A673 (cell line): ENCODE results near the gene ARTN. TPM values are rescaled to one million over a fixed set of nuclear protein-coding genes. Genes with fewer than 3 reads are reported as not detected.

ENCODE experiments used
- BruUV-seq: library from RNA; stranded (reverse); fragments of 400-500 nt; replicated peaks from 2 replicates; lab custom pipeline; 2021; lab: Mats Ljungman, UMichigan
- CTCF ChIA-PET: fragments of 300-600 bp; sonication (Branson Sonifier 250); formaldehyde crosslinking; loops from one replicate; lab custom pipeline; 2022; ENCODE audit warnings: antibody characterized with exemption; lab: Charles Lee
- POLR2A ChIA-PET: fragments of 300-600 bp; sonication (Branson Sonifier 250); formaldehyde crosslinking; loops from one replicate; lab custom pipeline; 2022; ENCODE audit warnings: antibody characterized with exemption; ENCODE audit not compliant: low non-redundant PET; lab: Charles Lee
- DNase-seq: peaks from one replicate; pipeline ENCODE4 v3.0.0-alpha.2; 2015; ENCODE audit warnings: low spot score
- H3K27ac ChIP-seq: fragments of 200-600 bp; sonication (generic); 2 replicates; pipeline ENCODE4 v1.5.1; 2016; ENCODE audit warnings: mixed run types, low read depth, mild to moderate bottlenecking, mixed read lengths, antibody characterized with exemption, low read length; ENCODE audit not compliant: poor library complexity, severe bottlenecking
- H3K27me3 ChIP-seq: fragments of 200-600 bp; sonication (generic); replicated peaks from 2 replicates; pipeline ENCODE4 v1.6.1; 2017; ENCODE audit warnings: mixed run types, low read depth, mild to moderate bottlenecking, mixed read lengths, antibody characterized with exemption, low read length; ENCODE audit not compliant: insufficient read depth, poor library complexity
- H3K36me3 ChIP-seq: fragments of 200-600 bp; sonication (generic); 2 replicates; pipeline ENCODE4 v1.6.1; 2016; ENCODE audit warnings: mixed run types, mild to moderate bottlenecking, mixed read lengths, antibody characterized with exemption, low read length; ENCODE audit not compliant: insufficient read depth, poor library complexity, severe bottlenecking
- H3K4me1 ChIP-seq: fragments of 200-600 bp; sonication (generic); 2 replicates; pipeline ENCODE4 v1.6.1; 2017; ENCODE audit warnings: mixed run types, mild to moderate bottlenecking, mixed read lengths, antibody characterized with exemption, low read length; ENCODE audit not compliant: insufficient read depth, poor library complexity, severe bottlenecking
- H3K4me3 ChIP-seq: fragments of 200-600 bp; sonication (generic); 2 replicates; pipeline ENCODE4 v1.5.1; 2016; ENCODE audit warnings: low read depth, mixed run types, mild to moderate bottlenecking, mixed read lengths, low read length; ENCODE audit not compliant: poor library complexity, severe bottlenecking
- H3K9me3 ChIP-seq: fragments of 200-600 bp; sonication (generic); 2 replicates; pipeline ENCODE4 v1.6.1; 2016; ENCODE audit warnings: mixed run types, low read depth, mild to moderate bottlenecking, mixed read lengths, antibody characterized with exemption, low read length; ENCODE audit not compliant: poor library complexity, severe bottlenecking
- EZH2 ChIP-seq: fragments of 200-600 bp; sonication (generic); IDR thresholded peaks from 2 replicates; pipeline ENCODE4 v1.6.1; 2017; ENCODE audit warnings: borderline replicate concordance, low read depth, mild to moderate bottlenecking, mixed read lengths, antibody characterized with exemption, low read length; ENCODE audit not compliant: poor library complexity, severe bottlenecking
- intact Hi-C: fragments of 100-400 bp; cut with micrococcal nuclease; formaldehyde crosslinking; loops from one replicate; pipeline ENCODE4 v1.10.0; 2022; ENCODE audit not compliant: unreplicated experiment
- total RNA-seq: library from RNA; stranded (reverse); gene quantifications from 2 replicates; pipeline ENCODE4 v1.2.3, GENCODE V29; 2021
- TF ChIP-seq, protein P1 (sequence below): fragments of 300-800, 200-600 bp; sonication (generic); conservative IDR thresholded peaks from 2 replicates; pipeline ENCODE4 v1.5.1; 2017; ENCODE audit warnings: low read depth, mild to moderate bottlenecking, antibody characterized with exemption, low read length, moderate library complexity, mixed read lengths

The ARTN gene
- total RNA-seq, 1 experiment from 2014 or later, result 28.1 TPM

- DNase-seq, result no peak
- H3K36me3 ChIP-seq, result peaks cover 6% of the 10 kb centered on the region
- no peak overlapping the region for H3K27ac ChIP-seq
- intact Hi-C loops, result no loop called here
- ChIA-PET CTCF (no interaction called here), POLR2A (no interaction called here)
- H3K4me1 ChIP-seq, result no peaks in the 10 kb centered on the region
- no TSS peak for BruUV-seq
- no peaks in the 10 kb centered on the region for H3K27me3 ChIP-seq
- H3K4me3 ChIP-seq, result no peak overlapping the region
- TF ChIP-seq EZH2, result no peak
- TF ChIP-seq, protein P1, sequence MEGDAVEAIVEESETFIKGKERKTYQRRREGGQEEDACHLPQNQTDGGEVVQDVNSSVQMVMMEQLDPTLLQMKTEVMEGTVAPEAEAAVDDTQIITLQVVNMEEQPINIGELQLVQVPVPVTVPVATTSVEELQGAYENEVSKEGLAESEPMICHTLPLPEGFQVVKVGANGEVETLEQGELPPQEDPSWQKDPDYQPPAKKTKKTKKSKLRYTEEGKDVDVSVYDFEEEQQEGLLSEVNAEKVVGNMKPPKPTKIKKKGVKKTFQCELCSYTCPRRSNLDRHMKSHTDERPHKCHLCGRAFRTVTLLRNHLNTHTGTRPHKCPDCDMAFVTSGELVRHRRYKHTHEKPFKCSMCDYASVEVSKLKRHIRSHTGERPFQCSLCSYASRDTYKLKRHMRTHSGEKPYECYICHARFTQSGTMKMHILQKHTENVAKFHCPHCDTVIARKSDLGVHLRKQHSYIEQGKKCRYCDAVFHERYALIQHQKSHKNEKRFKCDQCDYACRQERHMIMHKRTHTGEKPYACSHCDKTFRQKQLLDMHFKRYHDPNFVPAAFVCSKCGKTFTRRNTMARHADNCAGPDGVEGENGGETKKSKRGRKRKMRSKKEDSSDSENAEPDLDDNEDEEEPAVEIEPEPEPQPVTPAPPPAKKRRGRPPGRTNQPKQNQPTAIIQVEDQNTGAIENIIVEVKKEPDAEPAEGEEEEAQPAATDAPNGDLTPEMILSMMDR, result no peak
- H3K9me3 ChIP-seq, result no peaks in the 10 kb centered on the region
Observed at GRCh38 chr1:43954036-43954435, 20.4 kb downstream of the ARTN start.

DNA sequence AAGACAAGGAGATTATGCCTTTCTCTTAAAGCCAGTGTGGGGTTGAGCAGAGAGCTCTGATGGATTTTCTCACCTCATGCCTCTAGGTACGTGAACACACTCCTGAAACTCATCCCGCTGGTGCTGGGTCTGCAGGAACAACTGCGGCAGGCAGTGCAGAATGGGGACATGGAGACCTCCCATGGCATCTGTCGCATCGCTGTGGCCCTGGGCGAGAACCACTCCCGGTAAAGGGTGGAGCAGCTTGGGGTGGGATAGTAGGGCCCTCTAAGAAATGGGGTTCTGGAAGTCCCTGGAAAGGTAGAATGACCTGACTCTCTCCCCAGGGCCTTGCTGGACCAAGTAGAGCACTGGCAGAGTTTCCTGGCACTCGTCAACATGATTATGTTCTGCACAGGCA is 22.6 kb downstream of the ARTN start:
- no peaks in the 10 kb centered on the region for H3K4me1 ChIP-seq
- BruUV-seq, result no TSS peak
- no peak overlapping the region for H3K4me3 ChIP-seq
- no peak overlapping the region for H3K27ac ChIP-seq
- DNase-seq, result no peak
- no peaks in the 10 kb centered on the region for H3K9me3 ChIP-seq
- TF ChIP-seq EZH2, result no peak
- TF ChIP-seq, protein P1, result no peak
- CTCF ChIA-PET, result no interaction called here
- POLR2A ChIA-PET, result no interaction called here
- H3K27me3 ChIP-seq, result no peaks in the 10 kb centered on the region
- intact Hi-C loops, result no loop called here
- H3K36me3 ChIP-seq, result peaks cover 11% of the 10 kb centered on the region

GRCh38 chr1:43957407-43958040 is 23.9 kb downstream of the ARTN start:
- TF ChIP-seq, protein P1, result no peak
- TF ChIP-seq EZH2, result no peak
- ChIA-PET CTCF (no interaction called here), POLR2A (no interaction called here)
- Histone ChIP-seq H3K9me3 (no peaks in the 10 kb centered on the region), H3K27ac (no peak overlapping the region), H3K27me3 (no peaks in the 10 kb centered on the region), H3K36me3 (peaks cover 11% of the 10 kb centered on the region), H3K4me1 (no peaks in the 10 kb centered on the region), H3K4me3 (no peak overlapping the region)
- intact Hi-C loops, result no loop called here
- no peak for DNase-seq
- no TSS peak for BruUV-seq
